Keratinocyte (primary cell): ENCODE results near the gene GRAMD2B.

Experiments used
- CTCF ChIP-seq, 3 experiments: IDR thresholded peaks in 1 of 3; conservative IDR thresholded peaks in 1 of 3; optimal IDR thresholded peaks in 1 of 3; 2 replicates in 2 of 3; 3 replicates in 1 of 3; pipeline versions ENCODE3 to v1.5.1; 2011; ENCODE audit warnings: low read length in 3 of 3, mild to moderate bottlenecking in 3 of 3, moderate library complexity in 2 of 3, control low read depth in 1 of 3, inconsistent platforms in 1 of 3; ENCODE audit not compliant: insufficient read depth in 2 of 3; ENCODE audit errors: extremely low read depth in 1 of 3
- EZH2 ChIP-seq: IDR thresholded peaks from one replicate; pipeline ENCODE4 v1.6.1; 2012; ENCODE audit warnings: inconsistent platforms, mild to moderate bottlenecking, low read length, moderate library complexity

- TF ChIP-seq CTCF (optimal IDR thresholded peaks at IDR 0.05 in 1 of 3, IDR thresholded peaks at IDR 0.05 in 1 of 3, conservative IDR thresholded peaks at IDR 0.05 in 1 of 3; ENCODE audit: extremely low read depth in 1 of 3, insufficient read depth in 2 of 3, low read length in 3 of 3), result no peak
- no peak for TF ChIP-seq EZH2
These were observed 88.8 kb downstream of the GRAMD2B start for GRCh38 chr5:126511961-126512360.
